CD4-positive, CD25-positive, alpha-beta regulatory T cell (primary cell): Measurements from ENCODE around the gene TOM1L2. TPM values are rescaled to one million over a fixed set of nuclear protein-coding genes. Genes with fewer than 3 reads are reported as not detected.

Source experiments
- ATAC-seq, 2 donors: fragments of 150-1000 bp; cut with Tn5 transposase; one replicate each; pipeline ENCODE4 v1.10.0; 2021; ENCODE audit warnings: low read depth in 2 of 2, moderate number of reproducible peaks in 2 of 2, moderate library complexity in 1 of 2
- DNase-seq, 3 donors: peaks; one replicate each; pipeline versions ENCODE4 v3.0.0 to v3.0.0-alpha.2; 2012 to 2022; ENCODE audit warnings: mixed read lengths in 1 of 3
- H3K27ac ChIP-seq: one replicate; pipeline ENCODE4 v1.7.0; 2013; ENCODE audit warnings: mild to moderate bottlenecking, low read length; ENCODE audit not compliant: insufficient read depth, poor library complexity, severe bottlenecking
- H3K27me3 ChIP-seq: one replicate; pipeline ENCODE4 v1.7.0; 2013; ENCODE audit warnings: low read length; ENCODE audit not compliant: control insufficient read depth, insufficient read depth
- H3K36me3 ChIP-seq: one replicate; pipeline ENCODE4 v1.7.0; 2013; ENCODE audit warnings: mild to moderate bottlenecking, low read length, moderate library complexity; ENCODE audit not compliant: control insufficient read depth, insufficient read depth
- H3K4me1 ChIP-seq: 2 replicates; pipeline ENCODE4 v1.7.0; 2013; ENCODE audit warnings: mild to moderate bottlenecking, low read length; ENCODE audit not compliant: insufficient read depth, control insufficient read depth, poor library complexity, severe bottlenecking
- H3K4me3 ChIP-seq: one replicate; pipeline ENCODE4 v1.7.0; 2013; ENCODE audit warnings: low read depth, mild to moderate bottlenecking, low read length, moderate library complexity
- H3K9me3 ChIP-seq, 2 experiments: 1 replicate in 1 of 2; 2 replicates in 1 of 2; pipeline ENCODE4 v1.7.0; 2013; ENCODE audit warnings: low read length in 2 of 2, mild to moderate bottlenecking in 1 of 2, moderate library complexity in 1 of 2; ENCODE audit not compliant: control insufficient read depth in 2 of 2
- H3K27ac Mint-ChIP-seq, 3 donors: one replicate each; pipeline ENCODE4 v1.8.0; 2020 to 2022; ENCODE audit warnings: mild to moderate bottlenecking in 3 of 3, mixed read lengths in 3 of 3, moderate library complexity in 2 of 3
- H3K27me3 Mint-ChIP-seq: one replicate; pipeline ENCODE4 v1.8.0; 2022; ENCODE audit warnings: mild to moderate bottlenecking, mixed read lengths
- H3K36me3 Mint-ChIP-seq: one replicate; pipeline ENCODE4 v1.8.0; 2020; ENCODE audit warnings: mixed read lengths
- H3K4me1 Mint-ChIP-seq, 4 donors: one replicate each; pipeline ENCODE4 v1.8.0; 2020 to 2022; ENCODE audit warnings: mixed read lengths in 4 of 4, mild to moderate bottlenecking in 1 of 4
- H3K4me3 Mint-ChIP-seq, 4 donors: one replicate each; pipeline ENCODE4 v1.8.0; 2020 to 2022; ENCODE audit warnings: mild to moderate bottlenecking in 4 of 4, mixed read lengths in 4 of 4, moderate library complexity in 3 of 4
- H3K9me3 Mint-ChIP-seq, 7 donors: one replicate each; pipeline ENCODE4 v1.8.0; 2020 to 2022; ENCODE audit warnings: mixed read lengths in 7 of 7, mild to moderate bottlenecking in 3 of 7, moderate library complexity in 2 of 7
- polyA plus RNA-seq, 4 donors: library from polyadenylated mRNA; unstranded; fragments of 300-500 nt; fragmentation: Illumina TruSeq; gene quantifications; one replicate each; pipeline ENCODE4 v1.2.3, GENCODE V29; 2021
- total RNA-seq: library from RNA; stranded (reverse); gene quantifications from one replicate; pipeline ENCODE4 v1.2.3, GENCODE V29; 2022

The TOM1L2 gene
- total and polyA plus RNA-seq, 5 donors from 2014 or later, result 4.0 to 50.8 (median 6.7) TPM

DNA sequence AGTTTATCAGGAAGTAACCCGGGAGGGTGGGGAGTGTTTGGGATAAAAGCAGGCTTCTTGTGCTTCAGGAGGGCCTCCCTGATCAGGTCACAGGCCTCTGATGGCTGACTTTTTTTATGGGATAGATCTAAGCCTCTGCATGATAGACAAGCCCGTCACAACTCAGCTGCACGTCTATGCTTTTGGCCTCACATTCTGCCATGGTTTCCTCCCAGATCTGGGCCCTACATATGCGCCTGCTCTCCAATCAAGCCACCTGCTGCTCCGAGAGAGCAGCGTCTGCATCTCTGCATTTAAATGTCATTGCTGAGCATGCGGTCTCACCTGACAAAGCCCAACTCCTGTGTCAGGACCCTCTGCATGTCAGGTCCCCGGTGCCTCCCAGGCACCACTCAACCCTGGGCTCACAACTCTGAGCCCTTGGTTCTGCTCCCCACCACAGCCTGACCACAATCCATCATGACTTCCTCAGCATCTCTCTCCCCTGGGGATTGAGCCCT is 90.1 kb downstream of the TOM1L2 start:
- no peak overlapping the region for H3K4me3 ChIP-seq
- peaks cover 30% of the 10 kb centered on the region for H3K36me3 Mint-ChIP-seq

DNA sequence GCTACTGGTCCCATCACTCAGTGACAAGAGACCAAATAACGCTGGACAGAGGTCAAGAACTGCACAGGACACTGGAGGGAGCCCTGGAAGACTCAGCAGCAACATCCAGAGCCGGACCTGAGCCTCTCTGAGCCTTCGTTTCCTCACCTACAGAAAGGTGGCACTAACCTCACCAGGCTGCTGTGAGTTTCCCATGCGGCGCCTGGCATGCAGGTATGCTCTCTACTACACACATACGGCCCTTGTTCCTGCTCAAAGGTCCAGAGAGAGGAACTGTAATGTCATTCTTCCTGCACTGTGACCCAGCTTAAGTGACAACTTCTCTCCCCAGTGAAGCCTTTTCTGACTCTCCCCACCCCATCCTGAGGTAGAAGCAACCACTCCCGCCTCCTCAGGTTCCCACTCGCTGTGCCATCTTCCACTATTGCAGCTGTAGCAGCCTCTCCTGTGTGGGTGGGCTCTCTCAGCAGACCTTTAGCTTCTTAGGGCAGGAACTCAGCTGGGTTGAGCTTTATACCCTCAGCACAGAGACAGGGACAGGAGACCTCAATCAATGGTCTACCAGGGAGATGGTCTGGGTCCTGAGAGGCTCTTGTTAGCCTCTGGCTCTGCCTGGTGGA is 91.5 kb downstream of the TOM1L2 start:
- peaks cover 39% of the 10 kb centered on the region for H3K36me3 Mint-ChIP-seq
- no peaks in the 10 kb centered on the region for H3K9me3 Mint-ChIP-seq

More for the DNA sequence above, 90.1 kb downstream of the TOM1L2 start:
- Histone ChIP-seq H3K27ac (no peak overlapping the region), H3K27me3 (no peaks in the 10 kb centered on the region), H3K4me1 (no peaks in the 10 kb centered on the region), H3K36me3 (peaks cover 71% of the 10 kb centered on the region), H3K9me3 (no peaks in the 10 kb centered on the region)
- DNase-seq (no peak), ATAC-seq (no peak)
- H3K27ac Mint-ChIP-seq, result no peak overlapping the region
- H3K4me3 Mint-ChIP-seq, result no peak overlapping the region
- H3K4me1 Mint-ChIP-seq, result no peaks in the 10 kb centered on the region
- peaks cover 0 to 2% (median 0%) of the 10 kb centered on the region in 7 donors for H3K9me3 Mint-ChIP-seq
- H3K27me3 Mint-ChIP-seq, result no peaks in the 10 kb centered on the region

DNA sequence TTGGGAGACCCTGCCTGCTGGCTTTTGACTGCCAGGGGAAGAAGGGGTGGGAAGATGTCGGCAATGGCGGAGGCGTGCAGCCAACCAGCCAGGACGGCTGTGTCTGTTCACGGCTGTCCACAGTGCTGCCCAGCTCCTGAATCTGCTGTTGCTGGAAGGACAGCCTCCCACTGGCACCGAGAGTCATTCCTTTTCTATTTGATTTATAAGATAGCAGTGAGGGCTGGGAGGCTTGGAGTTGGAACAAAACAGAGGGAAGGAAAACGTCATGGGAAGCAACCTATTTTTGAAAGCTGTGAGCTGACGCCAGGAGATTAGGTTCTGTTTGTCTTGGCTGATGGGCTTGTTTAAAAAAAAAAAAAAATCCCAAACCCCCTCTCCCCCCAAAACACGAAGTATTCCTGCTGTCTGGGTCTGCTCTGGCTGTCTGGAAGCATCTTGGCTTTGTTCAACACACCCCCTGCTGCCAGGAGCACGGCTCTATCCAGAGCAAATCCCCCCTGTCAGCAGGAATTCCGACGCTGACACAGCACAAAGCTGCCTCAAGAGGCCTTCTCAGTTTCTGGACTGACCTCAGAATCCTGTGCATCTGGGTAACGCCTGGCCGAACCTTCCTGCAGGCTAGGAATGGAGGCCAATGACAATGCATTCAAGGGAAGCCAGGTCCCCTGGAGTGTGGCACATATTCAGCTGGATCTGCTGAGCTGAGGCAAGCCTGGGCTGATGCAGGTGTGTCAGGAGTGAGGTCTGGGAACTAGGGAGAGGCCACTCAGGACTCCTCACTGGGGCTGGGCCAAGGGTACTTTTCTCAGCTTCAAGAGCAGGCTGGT is 94.5 kb downstream of the TOM1L2 start:
- Mint-ChIP-seq H3K9me3 (no peaks in the 10 kb centered on the region), H3K4me1 (no peaks in the 10 kb centered on the region), H3K36me3 (peaks cover 40% of the 10 kb centered on the region), H3K27me3 (no peaks in the 10 kb centered on the region), H3K4me3 (no peak overlapping the region), H3K27ac (no peak overlapping the region)
- H3K27me3 ChIP-seq, result no peaks in the 10 kb centered on the region
- H3K27ac ChIP-seq, result no peak overlapping the region
- no peak for DNase-seq
- H3K9me3 ChIP-seq, result no peaks in the 10 kb centered on the region
- no peak for ATAC-seq
- peaks cover 71% of the 10 kb centered on the region for H3K36me3 ChIP-seq
- H3K4me1 ChIP-seq, result no peaks in the 10 kb centered on the region
- H3K4me3 ChIP-seq, result no peak overlapping the region

More for the DNA sequence above, 91.5 kb downstream of the TOM1L2 start:
- Histone ChIP-seq H3K4me1 (no peaks in the 10 kb centered on the region), H3K27me3 (no peaks in the 10 kb centered on the region), H3K27ac (no peak overlapping the region), H3K9me3 (no peaks in the 10 kb centered on the region), H3K4me3 (no peak overlapping the region), H3K36me3 (peaks cover 85% of the 10 kb centered on the region)
- Mint-ChIP-seq H3K4me3 (no peak overlapping the region), H3K27me3 (no peaks in the 10 kb centered on the region), H3K27ac (peak overlapping the region in 1 of 3 donors; percentile 35), H3K4me1 (no peaks in the 10 kb centered on the region)
- DNase-seq (no peak), ATAC-seq (no peak)

DNA sequence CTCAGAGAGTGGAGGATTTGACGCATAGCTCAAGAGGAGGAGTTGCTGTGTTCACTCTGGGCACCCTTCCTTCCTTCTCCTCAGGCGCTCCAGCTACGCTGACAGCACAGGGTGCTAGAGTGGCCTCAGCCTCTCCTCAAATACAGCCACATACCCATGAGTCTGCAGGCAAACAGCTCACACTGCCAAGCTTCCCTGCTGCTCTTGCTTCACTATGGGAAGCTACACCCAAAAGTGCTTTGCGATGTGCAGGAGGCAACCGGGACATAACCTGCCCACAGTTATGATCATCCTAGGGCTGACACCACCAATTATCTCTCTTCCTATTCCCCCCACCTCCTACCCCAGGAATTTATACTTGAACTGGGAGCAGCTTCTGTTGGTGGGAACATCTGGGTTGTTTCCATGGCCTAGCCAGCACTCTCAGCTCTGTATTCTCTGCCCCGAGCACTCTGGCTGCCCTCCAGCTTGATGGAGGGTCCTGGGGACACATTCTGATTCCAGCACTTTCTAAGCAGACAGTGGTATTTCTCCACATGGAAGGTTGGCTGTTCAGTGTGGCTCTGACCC is 95.2 kb downstream of the TOM1L2 start:
- no peak overlapping the region for H3K4me3 ChIP-seq
- no peaks in the 10 kb centered on the region for H3K9me3 ChIP-seq
- H3K36me3 ChIP-seq, result peaks cover 64% of the 10 kb centered on the region
- H3K27ac ChIP-seq, result no peak overlapping the region
- Mint-ChIP-seq H3K27me3 (no peaks in the 10 kb centered on the region), H3K4me1 (no peaks in the 10 kb centered on the region), H3K4me3 (no peak overlapping the region), H3K27ac (peak overlapping the region in 1 of 3 donors; percentile 75), H3K9me3 (no peaks in the 10 kb centered on the region), H3K36me3 (peaks cover 40% of the 10 kb centered on the region)
- no peak for DNase-seq
- H3K4me1 ChIP-seq, result no peaks in the 10 kb centered on the region
- no peaks in the 10 kb centered on the region for H3K27me3 ChIP-seq
- ATAC-seq, result no peak

DNA sequence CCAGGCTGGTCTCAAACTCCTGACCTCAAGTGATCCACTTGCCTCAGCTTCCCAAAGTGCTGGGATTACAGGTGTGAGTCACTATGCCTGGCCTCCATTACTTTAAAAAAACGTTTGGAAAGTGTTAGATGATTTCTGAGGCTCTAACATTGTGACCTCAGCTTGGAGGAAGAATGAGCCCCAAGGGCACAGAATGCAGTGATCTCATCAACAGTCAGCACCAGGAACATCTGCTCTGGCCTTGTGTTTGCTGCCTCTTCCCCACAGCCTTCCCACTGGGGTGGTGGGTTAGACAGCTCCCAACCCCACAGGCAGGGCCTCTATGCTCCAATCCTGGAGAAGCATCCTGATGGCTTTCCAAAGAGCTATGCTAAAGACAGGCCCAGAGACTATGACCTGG is 97.7 kb downstream of the TOM1L2 start:
- Mint-ChIP-seq H3K27ac (no peak overlapping the region), H3K9me3 (no peaks in the 10 kb centered on the region), H3K4me3 (no peak overlapping the region), H3K36me3 (peaks cover 31% of the 10 kb centered on the region), H3K4me1 (no peaks in the 10 kb centered on the region), H3K27me3 (no peaks in the 10 kb centered on the region)
- ATAC-seq, result no peak
- no peaks in the 10 kb centered on the region for H3K4me1 ChIP-seq
- H3K4me3 ChIP-seq, result no peak overlapping the region
- H3K36me3 ChIP-seq, result peaks cover 52% of the 10 kb centered on the region
- H3K9me3 ChIP-seq, result no peaks in the 10 kb centered on the region
- no peak for DNase-seq
- no peaks in the 10 kb centered on the region for H3K27me3 ChIP-seq
- H3K27ac ChIP-seq, result no peak overlapping the region

DNA sequence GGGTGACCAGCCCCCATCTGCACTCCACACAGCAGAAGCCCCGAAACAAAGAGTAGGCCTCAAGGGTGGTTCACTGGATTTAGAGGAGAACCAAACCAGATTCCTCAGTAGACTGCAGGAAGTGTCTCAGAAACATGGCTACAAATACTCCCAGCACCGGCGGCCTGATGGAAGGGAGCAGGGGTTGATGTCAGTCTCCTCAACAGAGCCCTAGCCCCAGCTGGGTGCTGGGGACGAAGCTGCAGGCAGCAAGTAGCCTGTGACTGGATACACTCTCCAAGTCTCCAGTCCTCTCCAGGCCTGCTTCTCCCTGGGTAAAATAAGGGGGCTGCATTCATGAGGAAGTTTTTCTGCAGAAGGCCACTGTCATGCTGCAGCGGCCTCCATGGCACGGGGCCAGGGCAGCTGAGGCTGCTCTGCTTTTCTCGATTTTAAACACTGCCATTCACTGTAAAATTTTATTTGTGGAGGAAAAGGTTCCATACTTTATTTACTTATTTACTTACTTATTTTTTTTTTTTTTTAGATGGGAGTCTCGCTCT is 98.7 kb downstream of the TOM1L2 start:
- H3K27ac Mint-ChIP-seq, result no peak overlapping the region
- no peak overlapping the region for H3K27ac ChIP-seq

DNA sequence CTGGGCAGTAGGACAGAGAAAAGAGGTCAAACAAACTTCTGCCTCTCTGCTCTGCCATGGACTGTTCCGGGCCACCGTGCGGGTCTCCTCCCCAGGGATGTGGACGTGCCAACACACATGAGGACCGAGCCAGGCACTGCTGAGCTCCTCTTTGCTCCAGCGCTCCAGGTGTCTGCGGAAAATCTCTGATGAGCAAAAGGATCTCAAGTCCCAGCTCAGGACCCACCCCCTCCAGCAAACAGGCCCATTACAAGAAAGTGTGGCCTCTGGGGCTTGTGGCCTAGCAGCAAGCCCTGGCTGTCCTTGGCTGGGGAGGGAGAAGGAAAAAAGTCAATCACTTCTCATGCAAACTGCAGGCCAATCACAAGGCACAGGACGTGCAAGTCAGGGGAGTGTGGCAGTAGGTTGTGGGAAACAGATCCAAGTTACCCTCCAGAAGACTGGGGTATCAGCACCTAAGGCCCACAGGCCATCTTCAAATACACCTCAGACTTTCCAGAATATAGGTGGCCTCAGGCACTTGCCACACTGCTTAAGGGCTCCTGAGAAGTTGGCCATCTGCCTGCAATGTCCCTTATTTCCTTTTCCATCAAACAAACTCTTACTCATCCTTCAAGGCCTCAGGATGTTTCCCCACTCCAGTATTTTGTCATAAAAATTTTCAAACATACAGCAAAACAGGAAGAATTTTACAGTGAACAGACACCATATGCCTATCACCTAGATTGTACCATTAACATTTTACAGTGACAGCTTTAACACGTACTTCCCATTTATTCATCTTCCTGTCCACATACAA is 99.5 kb downstream of the TOM1L2 start:
- ATAC-seq (no peak), DNase-seq (no peak)
- H3K36me3 ChIP-seq, result peaks cover 51% of the 10 kb centered on the region
- no peak overlapping the region for H3K27ac Mint-ChIP-seq
- H3K9me3 Mint-ChIP-seq, result no peaks in the 10 kb centered on the region
- no peaks in the 10 kb centered on the region for H3K27me3 ChIP-seq
- no peak overlapping the region for H3K4me3 ChIP-seq
- H3K4me3 Mint-ChIP-seq, result no peak overlapping the region
- H3K27me3 Mint-ChIP-seq, result no peaks in the 10 kb centered on the region
- peaks cover 33% of the 10 kb centered on the region for H3K36me3 Mint-ChIP-seq
- H3K4me1 Mint-ChIP-seq, result no peaks in the 10 kb centered on the region
- H3K9me3 ChIP-seq, result no peaks in the 10 kb centered on the region
- H3K4me1 ChIP-seq, result no peaks in the 10 kb centered on the region
- H3K27ac ChIP-seq, result no peak overlapping the region

More for the DNA sequence above, 98.7 kb downstream of the TOM1L2 start:
- Mint-ChIP-seq H3K4me3 (no peak overlapping the region), H3K4me1 (no peaks in the 10 kb centered on the region), H3K27me3 (no peaks in the 10 kb centered on the region), H3K9me3 (no peaks in the 10 kb centered on the region), H3K36me3 (peaks cover 33% of the 10 kb centered on the region)
- Histone ChIP-seq H3K36me3 (peaks cover 51% of the 10 kb centered on the region), H3K4me1 (no peaks in the 10 kb centered on the region), H3K4me3 (no peak overlapping the region), H3K9me3 (no peaks in the 10 kb centered on the region), H3K27me3 (no peaks in the 10 kb centered on the region)
- ATAC-seq (no peak), DNase-seq (no peak)
